ENCODE data around the gene C1orf167.

Gene C1orf167

DNA sequence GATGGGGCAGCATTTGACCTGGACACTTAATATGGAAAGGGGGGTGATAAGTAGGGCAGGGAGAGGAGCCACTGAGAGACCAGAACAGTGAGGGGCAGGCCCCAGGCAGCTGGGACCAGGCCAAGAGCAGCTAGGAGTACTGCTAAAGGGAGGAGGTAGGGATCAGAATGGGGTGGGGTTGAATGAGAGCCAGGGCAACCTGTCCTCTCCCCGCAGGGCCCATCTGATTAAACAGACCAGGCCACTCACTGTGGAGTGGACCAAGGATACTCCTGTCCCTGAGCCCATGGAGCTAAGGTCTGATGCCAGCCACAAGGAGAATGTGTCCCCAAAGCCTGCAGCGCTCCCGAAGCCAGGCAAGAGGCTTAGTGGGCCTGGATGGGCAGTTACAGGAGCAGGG is 2.1 kb downstream of the C1orf167 start:
- DNase-seq, result no peak

DNA sequence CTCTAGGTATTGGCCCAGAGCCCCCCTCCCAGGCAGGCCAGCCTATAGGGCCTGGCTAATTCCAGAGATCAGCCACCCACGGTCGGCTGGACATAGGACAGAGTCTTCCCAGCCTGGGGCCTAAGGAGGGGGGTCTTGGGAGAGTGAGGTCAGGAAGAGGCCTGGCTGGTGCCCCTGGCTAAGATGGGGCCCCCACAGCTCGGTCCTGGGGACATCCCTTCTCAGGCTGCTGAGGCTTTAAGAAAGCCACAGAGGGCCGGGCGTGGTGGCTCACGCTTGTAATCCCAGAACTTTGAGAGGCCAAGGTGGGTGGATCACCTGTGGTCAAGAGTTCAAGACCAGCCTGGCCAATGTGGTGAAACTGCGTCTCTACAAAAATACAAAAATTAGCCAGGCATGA is 2.5 kb downstream of the C1orf167 start:
- DNase-seq, result no peak

DNA sequence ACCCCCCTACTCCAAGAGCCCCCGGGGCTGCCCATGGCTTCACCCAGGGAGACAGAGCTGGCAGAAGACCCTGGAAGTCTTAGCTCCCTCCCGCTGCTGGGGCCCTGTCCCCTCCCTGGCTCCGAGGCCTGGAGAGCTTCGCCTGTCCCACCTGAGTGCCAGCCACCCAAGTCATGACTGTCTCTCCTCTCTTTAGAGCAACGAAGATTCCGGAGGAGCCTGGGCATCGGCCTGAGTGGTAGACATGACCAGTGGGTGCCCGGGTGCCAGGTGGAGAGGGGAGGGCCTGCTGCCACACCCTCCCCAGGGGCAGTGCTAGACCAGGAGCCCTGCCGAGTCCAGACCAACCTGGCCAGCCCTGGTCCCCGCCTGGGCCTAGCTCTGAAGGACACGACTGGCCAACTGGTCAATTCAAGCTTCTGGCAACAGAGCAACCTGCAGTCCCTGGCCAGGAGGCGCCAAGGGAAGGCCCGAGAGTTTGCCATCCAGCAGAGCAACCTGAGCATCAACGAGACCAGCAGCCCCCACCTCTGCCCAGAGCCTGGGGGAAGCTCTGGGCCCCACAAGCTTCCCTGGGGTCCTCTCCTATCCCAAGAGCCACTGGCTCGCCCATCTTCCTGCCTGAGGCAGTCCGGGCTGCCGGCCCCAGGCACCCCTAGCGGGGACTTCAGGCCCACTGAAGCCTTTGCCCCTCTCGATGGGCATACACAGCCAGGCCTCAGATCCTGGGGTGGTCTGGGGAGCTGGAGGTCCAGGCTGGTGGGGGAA is 3.9 kb downstream of the C1orf167 start:
- DNase-seq, result no peak

DNA sequence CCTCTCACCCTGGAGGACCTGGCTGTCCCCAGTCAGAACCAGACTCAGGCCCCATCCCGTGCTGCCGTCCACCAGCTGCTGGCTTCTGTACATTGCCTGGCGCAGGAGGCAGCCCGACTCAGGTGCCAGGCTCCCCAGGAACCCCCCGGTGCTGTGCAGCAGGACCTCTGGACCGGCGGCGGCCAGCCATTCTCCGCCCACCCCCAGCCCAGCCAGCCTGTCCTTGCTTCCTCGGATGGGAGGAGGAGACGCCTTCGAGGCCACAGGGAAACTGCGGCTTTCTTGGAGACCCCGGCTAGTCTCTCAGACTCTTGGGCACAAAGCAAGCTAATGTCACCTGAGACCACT is 4.4 kb downstream of the C1orf167 start:
- DNase-seq, result no peak

DNA sequence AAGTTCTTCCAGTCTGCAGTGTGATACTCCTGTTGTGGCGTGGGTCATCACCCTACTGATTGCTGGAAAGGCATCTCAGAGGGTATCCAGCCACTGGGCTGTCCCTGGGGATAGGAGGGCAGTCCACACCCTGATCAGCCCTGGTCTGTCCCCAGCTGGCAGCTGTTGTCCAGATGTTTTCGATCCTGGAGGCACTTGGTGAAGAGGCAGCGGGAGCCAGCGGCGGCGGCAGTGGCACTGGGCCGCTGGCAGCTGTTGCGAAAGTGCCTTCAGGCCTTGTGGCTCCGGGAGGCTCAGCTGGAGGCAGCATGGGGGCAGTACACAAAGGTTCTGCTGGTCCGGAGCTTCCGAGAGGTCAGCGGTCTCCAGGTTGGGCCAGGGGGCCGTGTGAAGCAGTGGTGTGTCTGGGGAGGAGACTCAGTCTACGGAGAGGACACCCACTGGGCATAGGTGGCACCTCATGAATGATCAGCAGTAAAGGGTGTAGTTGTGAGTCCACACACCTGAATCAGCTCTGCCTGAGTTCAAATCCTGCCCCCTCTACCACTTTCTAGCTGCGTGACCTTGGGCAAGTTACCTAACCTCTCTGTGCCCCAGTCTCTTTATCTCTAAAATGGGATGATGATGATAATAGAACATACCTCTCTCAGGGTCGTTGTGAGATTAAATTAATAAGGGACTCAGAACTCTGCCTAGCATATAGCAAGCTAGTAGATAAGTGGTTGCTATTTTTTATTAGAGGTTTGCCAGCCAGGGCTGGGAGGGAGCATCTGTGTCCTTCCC is 6.1 kb downstream of the C1orf167 start:
- DNase-seq, result no peak

DNA sequence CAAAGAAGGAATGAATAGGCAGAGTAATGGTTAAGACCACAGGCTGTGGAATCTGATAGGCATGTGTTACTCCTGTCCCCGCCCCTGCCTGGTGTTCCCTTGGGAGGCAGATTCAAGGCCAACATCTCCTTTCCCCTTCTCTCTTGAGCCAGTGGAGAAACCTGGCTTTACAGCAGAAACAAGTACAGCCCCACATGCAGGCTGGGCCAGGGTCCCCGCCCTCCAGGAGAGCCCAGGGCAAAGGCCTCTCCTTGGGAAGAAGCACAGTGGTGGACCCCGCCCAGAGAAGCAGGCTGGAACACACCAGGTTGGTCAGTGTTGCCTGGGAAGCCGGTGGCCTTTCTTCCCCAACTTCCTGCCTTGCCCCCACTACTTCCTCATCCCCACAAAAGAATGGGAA is 6.8 kb downstream of the C1orf167 start:
- peak; percentile 40 for DNase-seq

DNA sequence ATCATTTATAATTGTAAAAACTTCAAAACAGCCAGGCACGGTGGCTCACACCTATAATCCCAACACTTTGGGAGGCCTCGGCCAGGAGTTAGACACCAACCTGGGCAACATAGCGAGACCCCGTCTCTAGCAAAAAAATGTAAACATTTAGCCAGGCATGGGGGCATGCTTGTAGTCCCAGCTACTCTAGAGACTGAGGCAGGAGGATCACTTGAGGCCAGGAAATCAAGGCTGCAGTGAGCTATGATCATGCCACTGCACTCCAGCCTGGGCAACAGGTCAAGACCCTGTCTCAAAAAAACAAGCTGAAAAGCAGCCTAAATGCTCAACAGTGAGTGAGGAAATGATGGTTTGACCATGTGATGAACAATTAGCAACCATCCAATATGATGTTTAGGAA is 7.3 kb downstream of the C1orf167 start:
- no peak for DNase-seq

DNA sequence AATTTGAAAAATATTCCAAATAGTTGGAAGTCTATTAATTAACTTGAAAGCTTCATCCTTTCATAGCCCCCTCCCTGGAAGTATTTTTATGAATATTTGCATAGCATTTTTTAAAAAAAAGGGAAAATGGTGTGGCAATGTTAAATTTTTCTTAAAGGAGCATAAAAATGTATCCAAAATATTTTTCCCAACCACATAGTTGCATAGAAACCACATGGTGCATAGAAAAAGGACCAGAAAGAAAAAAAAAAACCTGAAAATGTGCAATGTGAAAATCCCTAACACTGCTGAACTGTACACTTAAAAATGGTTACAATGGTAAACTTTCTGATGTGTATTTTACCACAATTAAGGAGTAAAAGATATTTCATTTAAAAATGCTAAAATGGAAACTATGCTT is 8.0 kb downstream of the C1orf167 start:
- DNase-seq, result peak; percentile 41

DNA sequence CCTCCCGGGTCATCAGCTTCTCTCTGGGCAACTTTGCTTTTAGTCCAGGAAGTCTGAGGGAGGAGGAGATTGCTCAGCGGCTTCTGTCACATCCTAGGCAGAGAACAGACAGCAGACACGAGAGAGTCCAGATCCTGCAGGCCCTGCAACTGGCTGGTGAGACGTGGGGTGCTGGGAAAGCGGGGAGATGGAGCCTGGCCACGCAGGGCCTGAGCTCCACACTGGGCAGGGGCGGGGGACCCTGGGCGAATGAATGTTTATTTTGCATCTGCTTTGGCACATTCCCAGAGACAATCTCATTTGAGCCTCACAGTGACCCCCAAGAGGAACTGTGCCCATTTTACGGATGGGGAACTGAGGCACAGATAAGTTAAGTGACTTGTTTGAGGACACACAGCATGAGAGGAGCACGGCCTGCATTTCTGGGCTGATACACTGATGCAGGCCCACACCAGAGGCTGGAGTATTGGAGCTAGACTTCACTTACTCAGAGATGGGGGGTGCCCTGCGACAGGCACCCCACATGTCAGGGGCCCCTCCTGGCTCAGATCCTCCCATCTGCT is 9.6 kb downstream of the C1orf167 start:
- no peak for DNase-seq

DNA sequence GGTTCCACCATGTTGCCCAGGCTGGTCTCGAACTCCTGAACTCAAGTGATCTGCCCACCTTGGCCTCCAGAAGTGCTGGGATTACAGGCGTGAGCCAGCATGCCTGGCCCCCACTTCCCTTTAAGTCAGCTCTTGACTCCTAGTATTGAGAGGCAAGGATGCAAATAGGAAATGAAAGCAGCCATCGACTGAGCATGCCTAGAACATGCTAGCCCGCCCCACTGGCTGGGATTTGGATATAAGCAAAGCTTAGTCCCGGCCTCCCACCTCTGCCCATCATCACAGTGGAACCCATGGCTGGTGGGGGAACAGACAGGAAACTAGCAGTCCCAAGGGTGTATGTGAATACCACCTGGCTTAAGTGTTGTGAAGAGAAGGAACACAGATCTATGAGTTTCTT is 10.5 kb downstream of the C1orf167 start:
- no peak for DNase-seq

DNA sequence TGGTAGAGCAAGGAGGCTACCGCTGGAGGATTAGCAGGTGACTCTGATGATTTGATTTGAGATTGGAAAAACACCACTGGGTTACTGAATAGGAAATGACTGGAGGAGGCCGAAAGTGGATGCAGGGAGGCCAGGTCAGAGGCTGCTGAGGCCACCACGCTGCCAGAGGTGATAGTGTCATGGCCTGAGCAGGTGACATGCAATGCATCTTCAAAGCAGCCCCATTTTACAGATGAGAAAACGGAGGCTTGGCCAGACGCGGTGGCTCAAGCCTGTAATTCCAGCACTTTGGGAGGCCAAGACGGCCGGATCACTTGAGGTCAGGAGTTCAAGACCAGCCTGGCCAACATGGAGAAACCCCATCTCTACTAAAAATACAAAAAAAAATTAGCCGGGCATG is 12.8 kb downstream of the C1orf167 start:
- no peak for DNase-seq

DNA sequence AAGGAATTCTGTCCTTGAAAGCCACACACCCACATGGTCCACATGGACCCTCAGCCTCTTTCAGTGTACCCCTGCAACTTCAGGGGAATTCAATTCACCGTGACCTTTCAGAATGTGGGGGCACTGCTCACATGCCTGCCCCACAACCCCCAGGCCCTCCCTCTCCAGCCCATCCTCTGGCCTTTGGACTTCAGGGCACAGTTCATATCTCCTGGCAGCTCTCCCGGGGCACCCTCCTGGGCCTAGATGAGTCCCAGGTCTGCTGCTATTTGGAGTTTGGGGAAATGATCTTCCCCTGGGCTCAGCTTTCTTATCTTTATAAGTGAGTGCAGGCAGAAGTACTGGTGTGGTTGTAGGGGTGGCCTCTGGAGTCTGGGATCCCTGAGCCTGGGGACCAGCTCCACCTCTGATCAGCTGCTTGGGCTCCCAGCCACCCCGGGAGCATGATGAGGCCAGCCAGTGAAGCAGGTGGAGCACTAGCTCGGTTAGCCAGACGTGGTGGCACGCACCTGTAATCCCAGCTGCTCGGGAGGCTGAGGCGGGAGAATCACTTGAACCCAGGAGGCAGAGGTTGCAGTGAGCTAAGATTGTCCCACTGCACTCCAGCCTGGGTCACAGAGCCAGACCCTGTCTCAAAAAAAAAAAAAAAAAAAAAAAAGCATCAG is 15.8 kb downstream of the C1orf167 start:
- DNase-seq, result no peak

DNA sequence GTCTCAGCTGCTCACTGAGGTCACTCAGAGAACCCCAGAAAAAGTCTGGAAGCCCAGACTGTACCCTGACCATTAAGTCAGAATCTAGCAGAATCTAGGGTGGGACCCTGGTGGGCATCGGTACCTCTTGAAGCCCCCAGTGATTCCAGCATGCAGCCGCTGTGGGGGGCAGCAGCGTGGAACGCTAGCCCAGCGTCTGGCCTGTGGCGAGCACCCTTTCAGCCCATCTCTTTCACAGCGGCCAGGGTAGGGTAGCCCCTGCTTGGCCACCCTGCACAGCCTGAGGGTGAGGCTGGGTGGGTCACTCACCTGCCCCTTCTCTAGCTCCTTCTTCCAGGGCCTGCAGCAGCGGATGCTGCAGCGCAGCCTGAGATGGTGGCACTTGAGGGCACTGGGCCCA is 16.3 kb downstream of the C1orf167 start:
- DNase-seq, result no peak

DNA sequence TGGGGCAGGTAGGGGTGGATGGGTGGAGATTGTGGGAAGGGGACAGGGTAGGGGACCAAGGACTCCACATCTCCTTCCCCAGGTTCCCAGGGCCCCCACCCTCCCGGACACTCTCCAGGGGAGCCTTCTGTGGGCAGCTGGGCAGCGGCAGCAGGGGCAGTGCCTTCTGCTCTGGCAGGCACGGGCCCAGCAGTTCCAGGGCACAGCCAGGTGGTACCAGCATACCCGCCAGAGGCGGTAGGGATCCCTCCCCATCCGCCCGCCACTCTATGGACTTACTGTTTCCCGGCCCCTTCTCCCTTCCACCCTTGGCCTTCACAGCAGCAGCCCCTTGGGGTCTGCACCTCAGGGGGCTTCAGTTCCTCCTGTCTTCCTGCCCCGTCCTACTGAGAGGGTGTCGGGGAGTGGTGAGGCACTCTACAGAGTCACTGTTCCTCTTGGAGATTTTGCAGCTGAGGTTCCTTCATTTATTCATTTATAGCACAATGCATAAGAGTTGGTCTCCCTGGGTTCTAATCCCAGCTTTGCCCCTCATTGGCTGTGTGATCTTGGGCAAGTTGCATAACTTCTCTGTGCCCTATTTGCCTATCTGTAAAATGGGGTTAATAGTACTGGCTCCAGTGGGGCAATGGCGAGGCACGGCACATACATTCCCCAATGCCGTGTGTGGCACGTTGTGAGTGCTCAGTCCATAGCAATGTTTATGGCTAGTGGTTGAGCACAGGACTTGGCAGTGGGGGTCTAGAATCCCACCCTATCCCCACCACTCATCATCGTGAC is 17.0 kb downstream of the C1orf167 start:
- DNase-seq, result no peak

DNA sequence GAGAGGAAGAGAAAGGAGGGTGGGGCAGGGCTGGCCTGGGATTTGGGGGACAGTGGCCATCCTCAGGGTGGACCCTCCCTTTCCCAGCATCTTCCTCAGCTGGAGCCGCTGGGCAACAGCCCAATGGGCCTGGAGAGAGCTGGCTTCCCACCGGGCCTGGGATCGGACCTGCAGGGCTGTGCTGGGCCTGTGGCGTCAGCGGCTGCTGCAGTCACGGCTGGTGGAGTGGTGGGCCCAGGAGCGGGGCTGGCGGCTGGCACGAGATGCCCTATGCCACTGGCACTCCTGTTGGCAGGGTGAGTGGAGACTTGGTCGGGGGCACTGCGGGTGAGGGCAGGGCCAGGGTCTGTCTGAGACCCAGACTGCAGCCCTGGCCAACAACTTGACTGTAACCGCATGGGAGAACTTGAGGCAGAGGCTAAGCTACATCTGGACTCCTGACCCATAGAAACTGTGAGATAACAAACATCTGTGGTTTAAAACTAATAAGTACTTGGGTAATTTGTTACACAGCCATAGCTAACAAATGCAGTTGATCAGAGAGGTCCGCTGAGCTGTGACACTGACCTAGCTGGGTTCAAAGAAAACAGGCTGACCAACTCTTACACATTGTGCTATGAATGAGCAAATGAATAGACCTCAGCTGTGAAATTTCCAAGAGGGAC is 17.9 kb downstream of the C1orf167 start:
- no peak for DNase-seq

DNA sequence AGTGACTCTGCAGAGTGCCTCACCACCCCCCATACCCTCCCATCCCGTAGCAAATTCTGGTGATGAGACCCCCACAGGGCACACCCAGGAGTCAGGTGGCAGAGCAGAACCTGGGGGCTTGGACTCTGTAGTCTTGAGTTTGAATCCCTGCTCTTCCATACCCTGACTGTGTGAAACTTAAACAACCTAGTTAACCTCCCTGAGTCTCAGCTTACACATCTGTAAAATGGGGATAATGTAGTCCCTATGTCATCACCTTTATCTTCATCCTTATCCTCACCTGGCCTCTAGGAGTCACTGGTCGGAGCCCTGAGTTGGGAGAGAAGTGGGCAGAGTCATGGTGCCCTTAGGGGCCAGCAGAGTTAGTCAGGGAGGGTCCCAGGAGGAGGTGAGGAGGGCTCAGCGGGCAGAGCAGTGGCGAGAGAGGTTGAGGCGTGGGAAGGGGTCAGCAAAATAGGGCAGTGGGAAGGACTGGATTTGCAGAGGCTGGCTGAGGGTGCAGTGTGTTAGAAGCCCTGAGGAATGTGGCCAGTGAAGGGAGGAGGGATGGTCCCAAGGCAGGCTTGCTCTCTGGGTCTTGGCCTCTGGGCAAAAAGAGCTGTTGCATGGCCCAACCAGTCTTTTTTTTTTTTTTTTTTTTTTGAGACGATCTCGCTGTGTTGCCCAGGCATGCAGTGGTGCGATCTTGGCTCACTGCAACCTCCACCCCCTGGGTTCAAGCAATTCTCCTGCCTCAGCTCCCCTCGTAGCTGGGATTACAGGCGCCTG is 18.6 kb downstream of the C1orf167 start:
- no peak for DNase-seq

DNA sequence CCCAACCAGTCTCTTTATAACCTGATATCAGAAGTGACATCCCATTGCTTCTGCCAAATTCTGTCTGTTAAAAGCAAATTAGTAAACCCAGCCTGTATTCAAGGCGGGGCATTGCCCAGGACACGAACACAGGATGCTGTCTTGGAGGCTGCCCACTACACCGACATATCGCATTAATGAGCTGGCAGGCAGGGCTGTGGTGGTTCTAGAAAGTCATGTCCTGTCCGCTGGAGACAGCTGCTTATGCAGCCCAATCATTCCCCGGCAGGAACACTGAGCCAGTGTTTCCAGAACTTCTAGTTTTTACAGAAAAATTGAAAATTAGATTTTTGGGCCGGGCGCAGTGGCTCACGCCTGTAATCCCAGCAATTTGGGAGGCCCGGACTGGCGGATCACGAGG is 19.3 kb downstream of the C1orf167 start:
- DNase-seq, result no peak

DNA sequence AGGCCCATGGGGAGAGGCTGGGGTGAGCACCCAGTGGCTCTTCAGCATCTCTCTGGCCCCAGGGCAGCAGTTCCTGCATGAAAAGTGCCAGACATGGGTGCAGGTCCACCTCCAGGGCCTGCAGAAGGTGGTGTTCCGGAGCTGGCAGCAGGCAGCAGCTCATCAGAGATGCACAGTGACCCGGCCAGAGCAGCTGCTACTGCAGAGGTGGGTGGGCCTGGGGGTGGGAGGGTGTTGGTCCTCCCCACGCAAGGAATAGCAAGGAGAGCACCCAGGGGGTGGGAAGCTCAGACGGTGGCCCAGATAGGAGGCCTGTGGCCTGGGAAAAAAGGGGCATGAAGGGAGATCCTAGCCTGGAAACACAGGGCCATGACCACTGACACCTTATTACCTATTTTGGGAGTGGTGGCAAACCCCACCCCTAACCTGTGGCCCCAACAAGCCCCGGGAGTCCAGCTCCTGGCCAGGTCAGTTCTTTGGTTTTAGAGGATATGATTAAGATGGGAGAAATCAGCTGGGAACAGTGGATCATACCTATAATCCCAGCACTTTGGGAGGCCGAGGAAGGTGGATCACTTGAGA is 20.2 kb downstream of the C1orf167 start:
- DNase-seq, result no peak

DNA sequence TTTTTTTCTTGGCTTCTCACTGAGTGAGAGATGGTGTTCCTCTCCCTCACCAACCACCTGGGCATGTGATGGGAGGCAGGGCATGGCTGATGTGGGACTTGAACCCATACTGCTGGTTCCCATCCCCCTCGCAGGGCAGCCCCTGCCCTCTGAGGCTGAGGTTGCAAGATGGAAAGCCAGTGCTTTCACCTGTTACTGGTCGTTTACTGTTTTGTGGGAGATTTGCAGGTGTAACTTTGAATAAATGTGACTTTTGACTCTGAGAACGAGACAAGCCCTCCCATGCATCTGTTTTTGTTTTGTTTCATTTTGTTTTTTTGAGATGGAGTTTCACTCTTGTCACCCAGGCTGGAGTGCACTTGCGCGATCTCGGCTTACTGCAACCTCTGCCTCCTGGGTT is 21.6 kb downstream of the C1orf167 start:
- no peak for DNase-seq

DNA sequence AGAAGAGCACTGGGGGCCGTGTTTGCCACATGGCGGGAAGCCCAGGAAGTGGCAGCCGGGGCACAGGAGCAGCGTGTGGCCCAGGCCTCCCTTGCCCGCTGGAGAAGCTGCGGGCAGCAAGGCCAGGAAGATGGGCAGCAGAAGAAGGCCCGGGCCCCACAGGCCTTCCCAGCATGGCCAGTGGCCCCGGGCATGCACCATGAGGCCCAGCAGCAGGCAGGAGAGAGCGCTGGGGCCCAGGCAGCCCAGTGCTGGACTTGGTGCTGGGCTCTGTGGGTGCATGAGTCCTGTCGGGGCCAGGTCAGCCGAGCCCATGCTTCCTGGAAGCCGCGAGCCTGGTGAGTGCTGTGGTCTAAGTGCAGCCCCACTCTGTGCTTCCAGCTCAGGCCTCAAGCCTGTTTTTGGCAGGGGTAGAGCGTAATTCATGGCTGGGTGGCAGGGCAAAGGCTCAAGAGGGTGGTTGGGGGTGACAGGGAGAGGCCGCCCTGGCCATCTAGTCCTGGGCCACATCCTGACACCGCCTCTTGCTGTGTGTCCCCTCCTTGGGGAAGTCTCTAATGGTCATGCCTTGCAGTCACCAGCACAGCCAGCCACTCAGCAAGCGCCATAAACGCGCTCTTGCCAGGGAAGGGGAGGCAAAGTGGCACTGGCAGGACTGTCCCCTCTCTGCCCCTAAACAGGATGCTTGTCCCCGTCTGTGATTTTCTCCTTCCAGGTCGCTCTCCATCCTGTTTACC is 22.4 kb downstream of the C1orf167 start:
- DNase-seq, result no peak
